HepG2 (cell line): ENCODE results near the gene MKRN2OS.

Experiments used
- FOXJ3 ChIP-seq: sonication (generic); formaldehyde crosslinking; IDR thresholded peaks from 2 replicates; pipeline ENCODE4 v1.4.0; 2020; ENCODE audit warnings: missing genetic modification reagents, mild to moderate bottlenecking, borderline replicate concordance
- POLR2AphosphoS5 ChIP-seq: IDR thresholded peaks from 2 replicates; pipeline ENCODE4 v1.6.1; 2012; ENCODE audit warnings: low read depth, low read length
- ZBTB7A ChIP-seq: sonication (generic); formaldehyde crosslinking; IDR thresholded peaks from 2 replicates; pipeline ENCODE4 v1.8.0; 2022; ENCODE audit warnings: mild to moderate bottlenecking, missing genetic modification reagents
- ZNF543 ChIP-seq: sonication (generic); formaldehyde crosslinking; IDR thresholded peaks from 2 replicates; pipeline ENCODE4 v1.4.0; 2020; ENCODE audit warnings: mild to moderate bottlenecking, missing genetic modification reagents
- TF ChIP-seq, protein P1 (sequence below), 2 experiments: sonication (generic) in 1 of 2; formaldehyde crosslinking in 1 of 2; IDR thresholded peaks; 2 replicates each; pipeline versions ENCODE4 v1.5.1 to v1.6.1; 2011 to 2020; ENCODE audit warnings: borderline replicate concordance in 1 of 2, low read depth in 1 of 2, low read length in 1 of 2, mild to moderate bottlenecking in 1 of 2, missing genetic modification reagents in 1 of 2, moderate library complexity in 1 of 2
- TF ChIP-seq, protein P2 (sequence below): IDR thresholded peaks from 2 replicates; pipeline ENCODE4 v1.6.1; 2016; ENCODE audit warnings: missing compliant biosample characterization, missing genetic modification reagents, borderline replicate concordance
- TF ChIP-seq, protein P3 (sequence below): sonication (generic); formaldehyde crosslinking; IDR thresholded peaks from 2 replicates; pipeline ENCODE4 v1.5.0; 2020; ENCODE audit warnings: mild to moderate bottlenecking, missing genetic modification reagents, moderate library complexity
- TF ChIP-seq, protein P4 (sequence below): sonication (generic); formaldehyde crosslinking; IDR thresholded peaks from 2 replicates; pipeline ENCODE4 v1.5.0; 2020; ENCODE audit warnings: missing genetic modification reagents, mild to moderate bottlenecking, borderline replicate concordance
- TF ChIP-seq, protein P5 (sequence below): sonication (generic); formaldehyde crosslinking; conservative IDR thresholded peaks from 2 replicates; pipeline ENCODE4 v1.8.0; 2022; ENCODE audit warnings: missing genetic modification reagents

DNA sequence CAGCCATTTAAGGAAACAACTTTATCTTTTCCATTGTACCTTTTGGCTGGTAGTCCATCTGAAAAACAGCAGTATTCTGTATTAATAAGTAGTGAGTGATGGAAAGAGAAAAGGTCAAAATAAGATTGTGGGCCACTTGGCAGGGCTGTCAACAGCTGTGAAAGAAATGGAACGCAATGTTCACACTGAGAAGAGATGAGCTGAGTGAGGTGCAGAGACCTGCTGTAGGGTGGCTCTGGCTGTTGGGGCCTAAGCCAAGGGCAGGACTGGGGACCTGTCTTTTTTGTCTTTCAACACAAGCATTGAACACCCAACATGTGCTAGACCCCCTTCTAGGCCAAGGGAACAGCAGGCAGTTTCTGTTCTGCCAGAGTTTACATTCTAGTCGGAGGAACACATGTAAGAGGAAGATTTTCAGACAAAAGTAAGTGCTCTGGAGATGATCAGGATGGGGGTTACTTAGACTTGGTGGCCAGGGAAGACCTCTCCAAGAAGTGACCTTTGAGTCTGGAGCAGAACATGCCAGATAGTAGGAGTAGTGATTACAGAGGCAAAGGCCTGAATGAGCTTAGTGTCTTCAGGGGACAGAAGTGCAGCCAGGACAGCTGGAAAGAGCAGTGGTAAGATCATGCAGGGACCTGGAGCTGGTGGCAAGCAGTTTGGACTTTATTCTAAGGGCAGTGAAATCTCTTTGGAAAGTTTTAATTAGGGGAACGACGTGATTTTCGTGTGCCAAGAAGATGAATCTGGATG is 31.4 kb downstream of the MKRN2OS start:
- TF ChIP-seq, protein P1, sequence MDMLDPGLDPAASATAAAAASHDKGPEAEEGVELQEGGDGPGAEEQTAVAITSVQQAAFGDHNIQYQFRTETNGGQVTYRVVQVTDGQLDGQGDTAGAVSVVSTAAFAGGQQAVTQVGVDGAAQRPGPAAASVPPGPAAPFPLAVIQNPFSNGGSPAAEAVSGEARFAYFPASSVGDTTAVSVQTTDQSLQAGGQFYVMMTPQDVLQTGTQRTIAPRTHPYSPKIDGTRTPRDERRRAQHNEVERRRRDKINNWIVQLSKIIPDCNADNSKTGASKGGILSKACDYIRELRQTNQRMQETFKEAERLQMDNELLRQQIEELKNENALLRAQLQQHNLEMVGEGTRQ (IDR thresholded peaks at IDR 0.05; ENCODE audit: low read depth, low read length) = no peak
- TF ChIP-seq, protein P1 (CRISPR knock-in tag; IDR thresholded peaks at IDR 0.05; ENCODE audit: borderline replicate concordance) = no peak
- TF ChIP-seq, protein P2, sequence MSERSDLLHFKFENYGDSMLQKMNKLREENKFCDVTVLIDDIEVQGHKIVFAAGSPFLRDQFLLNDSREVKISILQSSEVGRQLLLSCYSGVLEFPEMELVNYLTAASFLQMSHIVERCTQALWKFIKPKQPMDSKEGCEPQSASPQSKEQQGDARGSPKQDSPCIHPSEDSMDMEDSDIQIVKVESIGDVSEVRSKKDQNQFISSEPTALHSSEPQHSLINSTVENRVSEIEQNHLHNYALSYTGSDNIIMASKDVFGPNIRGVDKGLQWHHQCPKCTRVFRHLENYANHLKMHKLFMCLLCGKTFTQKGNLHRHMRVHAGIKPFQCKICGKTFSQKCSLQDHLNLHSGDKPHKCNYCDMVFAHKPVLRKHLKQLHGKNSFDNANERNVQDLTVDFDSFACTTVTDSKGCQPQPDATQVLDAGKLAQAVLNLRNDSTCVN (CRISPR knock-in tag) = no peak
- TF ChIP-seq, protein P3, sequence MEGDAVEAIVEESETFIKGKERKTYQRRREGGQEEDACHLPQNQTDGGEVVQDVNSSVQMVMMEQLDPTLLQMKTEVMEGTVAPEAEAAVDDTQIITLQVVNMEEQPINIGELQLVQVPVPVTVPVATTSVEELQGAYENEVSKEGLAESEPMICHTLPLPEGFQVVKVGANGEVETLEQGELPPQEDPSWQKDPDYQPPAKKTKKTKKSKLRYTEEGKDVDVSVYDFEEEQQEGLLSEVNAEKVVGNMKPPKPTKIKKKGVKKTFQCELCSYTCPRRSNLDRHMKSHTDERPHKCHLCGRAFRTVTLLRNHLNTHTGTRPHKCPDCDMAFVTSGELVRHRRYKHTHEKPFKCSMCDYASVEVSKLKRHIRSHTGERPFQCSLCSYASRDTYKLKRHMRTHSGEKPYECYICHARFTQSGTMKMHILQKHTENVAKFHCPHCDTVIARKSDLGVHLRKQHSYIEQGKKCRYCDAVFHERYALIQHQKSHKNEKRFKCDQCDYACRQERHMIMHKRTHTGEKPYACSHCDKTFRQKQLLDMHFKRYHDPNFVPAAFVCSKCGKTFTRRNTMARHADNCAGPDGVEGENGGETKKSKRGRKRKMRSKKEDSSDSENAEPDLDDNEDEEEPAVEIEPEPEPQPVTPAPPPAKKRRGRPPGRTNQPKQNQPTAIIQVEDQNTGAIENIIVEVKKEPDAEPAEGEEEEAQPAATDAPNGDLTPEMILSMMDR = no peak
- TF ChIP-seq, protein P4, sequence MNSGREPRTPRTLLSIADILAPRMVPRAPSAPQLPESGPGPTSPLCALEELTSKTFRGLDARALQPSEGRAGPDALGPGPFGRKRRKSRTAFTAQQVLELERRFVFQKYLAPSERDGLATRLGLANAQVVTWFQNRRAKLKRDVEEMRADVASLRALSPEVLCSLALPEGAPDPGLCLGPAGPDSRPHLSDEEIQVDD (CRISPR knock-in tag) = no peak
- no peak for TF ChIP-seq FOXJ3 (CRISPR knock-in tag)
- TF ChIP-seq, protein P5, sequence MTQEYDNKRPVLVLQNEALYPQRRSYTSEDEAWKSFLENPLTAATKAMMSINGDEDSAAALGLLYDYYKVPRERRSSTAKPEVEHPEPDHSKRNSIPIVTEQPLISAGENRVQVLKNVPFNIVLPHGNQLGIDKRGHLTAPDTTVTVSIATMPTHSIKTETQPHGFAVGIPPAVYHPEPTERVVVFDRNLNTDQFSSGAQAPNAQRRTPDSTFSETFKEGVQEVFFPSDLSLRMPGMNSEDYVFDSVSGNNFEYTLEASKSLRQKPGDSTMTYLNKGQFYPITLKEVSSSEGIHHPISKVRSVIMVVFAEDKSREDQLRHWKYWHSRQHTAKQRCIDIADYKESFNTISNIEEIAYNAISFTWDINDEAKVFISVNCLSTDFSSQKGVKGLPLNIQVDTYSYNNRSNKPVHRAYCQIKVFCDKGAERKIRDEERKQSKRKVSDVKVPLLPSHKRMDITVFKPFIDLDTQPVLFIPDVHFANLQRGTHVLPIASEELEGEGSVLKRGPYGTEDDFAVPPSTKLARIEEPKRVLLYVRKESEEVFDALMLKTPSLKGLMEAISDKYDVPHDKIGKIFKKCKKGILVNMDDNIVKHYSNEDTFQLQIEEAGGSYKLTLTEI (CRISPR knock-in tag) = no peak
- no peak for TF ChIP-seq POLR2AphosphoS5
- no peak for TF ChIP-seq ZNF543
- TF ChIP-seq ZBTB7A (CRISPR knock-in tag) = no peak
